Effector memory CD4-positive, alpha-beta T cell (primary cell): ENCODE results near the gene TMEM248.

Experiments used
- DNase-seq, 3 donors: peaks; one replicate each; pipeline ENCODE4 v3.0.0-alpha.2; 2020
- H3K27ac ChIP-seq: 2 replicates; pipeline ENCODE4 v1.7.0; 2013; ENCODE audit warnings: mild to moderate bottlenecking, low read length, moderate library complexity; ENCODE audit not compliant: insufficient read depth, poor library complexity, severe bottlenecking
- H3K27me3 ChIP-seq: replicated peaks from 2 replicates; pipeline ENCODE4 v1.7.0; 2013; ENCODE audit warnings: mild to moderate bottlenecking, low read length; ENCODE audit not compliant: insufficient read depth, control insufficient read depth, poor library complexity, severe bottlenecking
- H3K36me3 ChIP-seq: 2 replicates; pipeline ENCODE4 v1.7.0; 2013; ENCODE audit warnings: mild to moderate bottlenecking, low read length, moderate library complexity; ENCODE audit not compliant: control insufficient read depth, insufficient read depth
- H3K4me1 ChIP-seq: 2 replicates; pipeline ENCODE4 v1.7.0; 2013; ENCODE audit warnings: low read length, mild to moderate bottlenecking; ENCODE audit not compliant: control insufficient read depth, insufficient read depth, poor library complexity, severe bottlenecking
- H3K4me3 ChIP-seq: 2 replicates; pipeline ENCODE4 v1.7.0; 2013; ENCODE audit warnings: low read length, low read depth, mild to moderate bottlenecking; ENCODE audit not compliant: insufficient read depth, poor library complexity, severe bottlenecking
- H3K9me3 ChIP-seq: 2 replicates; pipeline ENCODE4 v1.7.0; 2013; ENCODE audit warnings: mild to moderate bottlenecking, low read length, moderate library complexity; ENCODE audit not compliant: control insufficient read depth

The TMEM248 gene

GRCh38 chr7:66894463-66895080 is 26.5 kb upstream of the TMEM248 start:
- H3K36me3 ChIP-seq, result peaks cover 5% of the 10 kb centered on the region
- no peak for DNase-seq
- H3K4me1 ChIP-seq, result no peaks in the 10 kb centered on the region

GRCh38 chr7:66896441-66896840 is 24.6 kb upstream of the TMEM248 start:
- Histone ChIP-seq H3K9me3 (no peaks in the 10 kb centered on the region), H3K27me3 (no peaks in the 10 kb centered on the region), H3K4me1 (no peaks in the 10 kb centered on the region), H3K27ac (no peak overlapping the region), H3K36me3 (peaks cover 5% of the 10 kb centered on the region), H3K4me3 (no peak overlapping the region)
- no peak for DNase-seq

More at GRCh38 chr7:66894463-66895080, 26.5 kb upstream of the TMEM248 start:
- Histone ChIP-seq H3K27ac (no peak overlapping the region), H3K4me3 (no peak overlapping the region), H3K9me3 (no peaks in the 10 kb centered on the region), H3K27me3 (no peaks in the 10 kb centered on the region)

GRCh38 chr7:66899552-66900280 is 21.3 kb upstream of the TMEM248 start:
- H3K4me1 ChIP-seq, result no peaks in the 10 kb centered on the region
- no peak overlapping the region for H3K4me3 ChIP-seq
- H3K27ac ChIP-seq, result no peak overlapping the region
- no peaks in the 10 kb centered on the region for H3K9me3 ChIP-seq
- no peak for DNase-seq
- no peaks in the 10 kb centered on the region for H3K27me3 ChIP-seq
- H3K36me3 ChIP-seq, result peaks cover 5% of the 10 kb centered on the region

GRCh38 chr7:66901941-66902843 is 18.8 kb upstream of the TMEM248 start:
- no peak overlapping the region for H3K4me3 ChIP-seq
- H3K36me3 ChIP-seq, result peaks cover 5% of the 10 kb centered on the region
- H3K27ac ChIP-seq, result no peak overlapping the region
- H3K9me3 ChIP-seq, result no peaks in the 10 kb centered on the region
- H3K4me1 ChIP-seq, result no peaks in the 10 kb centered on the region
- DNase-seq, result no peak
- H3K27me3 ChIP-seq, result no peaks in the 10 kb centered on the region

- no peak overlapping the region for H3K27ac ChIP-seq
- H3K27me3 ChIP-seq, result no peaks in the 10 kb centered on the region
- no peaks in the 10 kb centered on the region for H3K4me1 ChIP-seq
- no peaks in the 10 kb centered on the region for H3K9me3 ChIP-seq
- peaks cover 5% of the 10 kb centered on the region for H3K36me3 ChIP-seq
- H3K4me3 ChIP-seq, result no peak overlapping the region
- DNase-seq, result no peak
Observed at GRCh38 chr7:66902844-66903180, 18.2 kb upstream of the TMEM248 start.

- Histone ChIP-seq H3K27ac (no peak overlapping the region), H3K9me3 (no peaks in the 10 kb centered on the region), H3K36me3 (peaks cover 5% of the 10 kb centered on the region), H3K4me3 (no peak overlapping the region), H3K4me1 (no peaks in the 10 kb centered on the region), H3K27me3 (no peaks in the 10 kb centered on the region)
- no peak for DNase-seq
Observed at GRCh38 chr7:66903360-66904062, 17.5 kb upstream of the TMEM248 start.

- no peaks in the 10 kb centered on the region for H3K4me1 ChIP-seq
- H3K4me3 ChIP-seq, result no peak overlapping the region
- H3K36me3 ChIP-seq, result peaks cover 4% of the 10 kb centered on the region
- no peak overlapping the region for H3K27ac ChIP-seq
- no peaks in the 10 kb centered on the region for H3K9me3 ChIP-seq
- DNase-seq, result no peak
- H3K27me3 ChIP-seq, result no peaks in the 10 kb centered on the region
Observed at GRCh38 chr7:66904063-66904593, 16.9 kb upstream of the TMEM248 start.

- H3K27ac ChIP-seq, result no peak overlapping the region
- no peak overlapping the region for H3K4me3 ChIP-seq
- H3K27me3 ChIP-seq, result no peaks in the 10 kb centered on the region
- H3K36me3 ChIP-seq, result no peaks in the 10 kb centered on the region
- H3K4me1 ChIP-seq, result no peaks in the 10 kb centered on the region
- DNase-seq, result no peak
- H3K9me3 ChIP-seq, result no peaks in the 10 kb centered on the region
Observed at GRCh38 chr7:66905278-66905677, 15.7 kb upstream of the TMEM248 start.

- Histone ChIP-seq H3K4me1 (no peaks in the 10 kb centered on the region), H3K27ac (no peak overlapping the region), H3K9me3 (no peaks in the 10 kb centered on the region), H3K36me3 (no peaks in the 10 kb centered on the region), H3K27me3 (no peaks in the 10 kb centered on the region), H3K4me3 (no peak overlapping the region)
- DNase-seq, result no peak
Observed at GRCh38 chr7:66905689-66906088, 15.3 kb upstream of the TMEM248 start.
